ENCODE results near the gene OR56A1.

The OR56A1 gene

GRCh38 chr11:6013042-6013441 lies 17.5 kb downstream of the OR56A1 start:
- no peak overlapping the region for H3K4me3 ChIP-seq (replicated peaks; ENCODE audit: low read depth, low read length)
- DNase-seq (ENCODE audit: extremely low read depth, low read depth), result no peak
- no peak for TF ChIP-seq CTCF (IDR thresholded peaks at IDR 0.05; ENCODE audit: low read depth, low read length, missing control alignments)

GRCh38 chr11:6012035-6012668 lies 18.4 kb downstream of the OR56A1 start:
- DNase-seq (ENCODE audit: extremely low read depth, low read depth), result no peak
- TF ChIP-seq CTCF (IDR thresholded peaks at IDR 0.05; ENCODE audit: low read depth, low read length, missing control alignments), result no peak
- no peak overlapping the region for H3K4me3 ChIP-seq (replicated peaks; ENCODE audit: low read depth, low read length)

GRCh38 chr11:6006846-6007245 lies 23.7 kb downstream of the OR56A1 start, which contains the start of gene OR56A4:
OR56A4 (minus strand) TSS chr11:6006946; CDS start chr11:6002992, 3,954 bp downstream.
- DNase-seq (ENCODE audit: extremely low read depth, low read depth), result no peak
- no peak within 1 kb of the TSS for H3K4me3 ChIP-seq (replicated peaks; ENCODE audit: low read depth, low read length)
- TF ChIP-seq CTCF (IDR thresholded peaks at IDR 0.05; ENCODE audit: low read depth, low read length, missing control alignments), result no peak

- no peak overlapping the region for H3K4me3 ChIP-seq (replicated peaks; ENCODE audit: low read depth, low read length)
- DNase-seq (ENCODE audit: extremely low read depth, low read depth), result no peak
- no peak for TF ChIP-seq CTCF (IDR thresholded peaks at IDR 0.05; ENCODE audit: low read depth, low read length, missing control alignments)
Observed at GRCh38 chr11:6006395-6006794, 24.2 kb downstream of the OR56A1 start.

- no peak for TF ChIP-seq CTCF (IDR thresholded peaks at IDR 0.05; ENCODE audit: low read depth, low read length, missing control alignments)
- no peak for DNase-seq (ENCODE audit: extremely low read depth, low read depth)
- no peak overlapping the region for H3K4me3 ChIP-seq (replicated peaks; ENCODE audit: low read depth, low read length)
Observed at GRCh38 chr11:6002202-6002699, 28.3 kb downstream of the OR56A1 start.

GRCh38 chr11:5994791-5995190 lies 35.8 kb downstream of the OR56A1 start:
- no peak for TF ChIP-seq CTCF (IDR thresholded peaks at IDR 0.05; ENCODE audit: low read depth, low read length, missing control alignments)
- DNase-seq (ENCODE audit: extremely low read depth, low read depth), result no peak
- no peak overlapping the region for H3K4me3 ChIP-seq (replicated peaks; ENCODE audit: low read depth, low read length)

Data from HFF-Myc (cell line).